Activated naive CD4-positive, alpha-beta T cell treated with Interleukin-2 at 50 U/mL for 16 hours (primary cell): Measurements from ENCODE around the gene DSCAML1.

Source experiments
- DNase-seq: peaks from one replicate; pipeline ENCODE4 v3.0.0-alpha.2; 2020

Gene DSCAML1

DNA sequence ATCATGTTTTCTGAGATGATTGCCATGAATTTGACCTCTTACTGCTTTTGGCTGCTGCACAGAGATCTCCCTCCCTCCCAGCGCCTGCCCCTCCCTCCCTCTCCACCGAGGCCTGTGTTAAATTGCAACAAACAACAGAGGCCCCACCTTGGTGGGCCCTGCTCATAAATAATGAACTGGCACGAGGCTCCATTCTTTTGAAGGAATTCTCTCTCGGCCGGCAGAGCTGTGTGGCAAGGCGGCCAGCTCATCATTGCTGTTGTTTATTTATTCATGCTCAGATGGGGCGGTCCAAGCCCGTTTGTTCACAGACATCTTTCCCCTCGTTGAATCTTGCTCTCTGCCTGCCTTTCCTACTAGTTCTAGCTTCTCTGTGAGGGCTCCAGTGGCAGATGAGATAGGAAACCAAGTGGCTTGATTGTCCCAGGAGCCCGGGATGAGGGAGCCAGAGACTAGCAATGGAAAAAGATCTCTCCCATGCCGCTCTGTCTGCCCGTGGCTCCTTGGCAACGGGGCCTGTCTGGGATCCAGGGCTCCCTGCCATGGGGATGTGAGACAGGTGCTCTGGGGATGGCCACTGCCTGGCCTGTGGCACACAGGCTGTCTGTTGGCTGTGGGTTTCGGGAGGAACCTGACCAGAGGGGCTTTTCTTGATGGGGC lies 192.6 kb downstream of the DSCAML1 start:
- DNase-seq, result no peak

- no peak for DNase-seq
These were observed 193.1 kb downstream of the DSCAML1 start for GRCh38 chr11:117603932-117604331.

GRCh38 chr11:117601006-117601708 lies 195.9 kb downstream of the DSCAML1 start:
- no peak for DNase-seq

- DNase-seq, result no peak
These were observed 196.7 kb downstream of the DSCAML1 start for GRCh38 chr11:117600234-117600783.

DNA sequence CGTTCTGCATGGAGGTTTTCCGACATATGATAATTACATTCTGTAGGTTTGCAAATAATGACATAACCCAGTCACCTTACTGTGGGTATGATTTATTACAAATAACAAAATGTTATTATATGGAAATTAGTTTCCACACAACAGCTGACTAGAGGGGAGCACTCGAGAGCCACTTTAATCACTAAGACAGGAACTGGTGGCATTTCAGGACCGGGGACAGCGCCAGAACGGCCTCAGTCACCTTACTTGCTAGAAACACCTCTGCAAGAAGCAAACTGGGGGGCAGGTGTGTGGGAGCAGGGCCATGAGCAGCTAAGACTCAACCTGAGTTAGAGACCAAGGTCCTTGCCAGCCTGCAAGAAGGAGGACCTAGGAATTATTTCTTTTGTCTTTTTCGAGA lies 199.9 kb downstream of the DSCAML1 start:
- peak; percentile 29 for DNase-seq

- no peak for DNase-seq
These were observed 201.6 kb downstream of the DSCAML1 start for GRCh38 chr11:117595440-117595839.

DNA sequence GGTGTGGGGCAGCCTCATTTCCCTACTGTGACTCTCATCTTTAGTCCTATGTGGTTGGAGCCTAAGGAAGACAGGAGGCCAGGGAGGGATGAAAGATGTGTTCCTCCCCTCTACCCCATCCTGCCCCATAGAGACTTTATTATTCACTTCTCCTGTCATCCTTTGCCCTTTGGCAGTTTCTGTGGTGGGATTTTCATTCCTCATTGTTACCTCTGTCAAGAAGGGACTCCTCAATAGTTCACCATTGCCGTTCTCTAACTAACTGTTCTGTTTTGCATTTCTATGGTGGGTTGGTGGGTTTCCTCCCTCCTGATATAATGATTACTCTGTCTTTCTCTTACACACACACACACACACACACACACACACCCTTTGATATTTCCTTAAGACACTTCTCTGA lies 202.3 kb downstream of the DSCAML1 start:
- DNase-seq, result no peak

GRCh38 chr11:117593065-117593464 lies 204.0 kb downstream of the DSCAML1 start:
- DNase-seq, result no peak

GRCh38 chr11:117591316-117592039 lies 205.5 kb downstream of the DSCAML1 start:
- DNase-seq, result no peak

DNA sequence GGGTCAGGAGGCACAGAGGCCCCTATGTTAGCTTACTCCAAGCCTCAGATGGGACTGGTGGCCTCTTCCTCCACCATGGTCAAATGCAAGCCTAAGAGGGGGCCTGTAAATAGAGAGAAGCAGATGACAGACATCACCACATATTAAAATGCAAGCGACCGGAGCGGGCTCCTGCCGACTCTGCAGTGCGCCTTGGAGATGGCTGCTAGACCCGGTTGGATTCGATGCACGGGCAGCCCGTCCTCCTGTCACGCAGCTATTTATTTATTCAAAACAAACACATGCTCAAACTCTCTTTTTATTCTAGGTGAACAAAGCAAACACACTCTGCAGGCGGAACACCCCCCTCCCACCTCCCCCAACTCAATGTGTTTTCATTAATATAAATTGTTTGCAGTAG lies 208.0 kb downstream of the DSCAML1 start:
- DNase-seq, result no peak

DNA sequence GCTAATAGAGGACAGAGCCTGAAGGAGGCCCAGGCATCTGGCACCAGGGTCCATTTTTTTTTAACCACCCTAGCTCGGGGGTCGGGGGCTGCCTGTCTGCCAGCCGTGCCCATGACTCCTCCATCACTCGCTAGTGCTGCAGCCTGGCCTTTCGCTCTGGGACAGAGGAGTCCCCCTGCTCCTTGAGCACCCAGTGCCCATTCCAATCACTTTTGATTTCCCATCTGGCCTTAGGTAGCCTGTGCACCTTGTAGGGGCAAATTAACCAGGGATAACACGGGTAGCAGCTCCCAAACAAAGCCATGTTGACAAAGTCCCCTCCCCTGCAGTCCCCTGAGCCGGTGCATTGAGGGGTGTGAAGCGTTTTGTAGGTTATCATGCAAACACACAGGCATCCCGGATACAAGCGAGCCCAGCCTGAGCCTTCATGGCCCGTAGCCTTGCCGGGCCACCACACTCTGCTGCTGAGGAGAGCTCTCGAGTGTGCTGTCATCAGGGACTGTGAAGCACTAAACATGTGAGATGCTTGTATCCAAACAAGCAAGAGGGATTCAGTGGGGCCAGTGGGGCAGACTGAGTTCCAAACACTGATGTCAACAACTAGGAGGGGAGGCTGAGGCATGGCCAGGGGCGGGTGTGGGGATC lies 208.7 kb downstream of the DSCAML1 start:
- DNase-seq, result no peak

- no peak for DNase-seq
These were observed 209.6 kb downstream of the DSCAML1 start for GRCh38 chr11:117587416-117587815.

DNA sequence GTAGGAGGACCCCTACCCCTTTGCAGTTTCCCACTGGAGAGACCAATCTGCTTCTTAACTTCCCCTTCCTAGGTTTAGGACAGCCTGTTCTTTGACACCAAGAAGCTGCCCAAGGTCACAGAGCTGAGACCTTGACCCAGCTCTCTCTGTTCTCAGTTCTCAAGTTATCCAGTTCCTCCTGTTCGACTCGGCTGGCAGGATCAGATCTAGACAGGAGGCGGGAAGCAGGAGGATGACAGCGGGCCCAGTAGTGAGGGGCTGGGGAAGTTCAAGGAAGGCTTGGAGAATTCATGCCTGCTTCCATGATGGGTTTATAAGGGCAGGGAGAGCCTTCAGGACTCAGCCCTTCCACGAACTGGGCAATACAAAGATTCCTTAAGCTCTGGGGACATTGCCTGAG lies 210.6 kb downstream of the DSCAML1 start:
- no peak for DNase-seq

DNA sequence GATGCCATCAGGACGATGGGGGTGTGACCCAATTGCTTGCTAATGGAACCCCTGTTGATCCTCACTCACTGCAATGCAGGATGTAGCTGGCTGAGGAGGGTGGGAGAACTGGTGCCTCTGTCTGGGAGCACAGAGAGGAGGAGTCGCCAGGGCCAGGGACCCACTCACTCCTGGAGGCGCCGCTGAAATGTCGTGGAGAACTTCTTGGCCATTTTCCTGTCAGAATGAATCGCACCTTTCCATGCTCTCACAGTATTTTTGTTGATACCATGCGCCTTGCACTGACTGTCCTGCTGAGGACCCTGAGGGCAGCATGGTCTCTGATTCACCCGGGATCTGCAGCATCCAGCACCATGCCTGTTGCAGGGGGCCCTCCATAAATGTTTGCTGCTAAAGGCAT lies 211.4 kb downstream of the DSCAML1 start:
- no peak for DNase-seq

GRCh38 chr11:117584056-117584830 lies 212.8 kb downstream of the DSCAML1 start:
- no peak for DNase-seq

GRCh38 chr11:117583063-117583801 lies 213.8 kb downstream of the DSCAML1 start:
- DNase-seq, result no peak

DNA sequence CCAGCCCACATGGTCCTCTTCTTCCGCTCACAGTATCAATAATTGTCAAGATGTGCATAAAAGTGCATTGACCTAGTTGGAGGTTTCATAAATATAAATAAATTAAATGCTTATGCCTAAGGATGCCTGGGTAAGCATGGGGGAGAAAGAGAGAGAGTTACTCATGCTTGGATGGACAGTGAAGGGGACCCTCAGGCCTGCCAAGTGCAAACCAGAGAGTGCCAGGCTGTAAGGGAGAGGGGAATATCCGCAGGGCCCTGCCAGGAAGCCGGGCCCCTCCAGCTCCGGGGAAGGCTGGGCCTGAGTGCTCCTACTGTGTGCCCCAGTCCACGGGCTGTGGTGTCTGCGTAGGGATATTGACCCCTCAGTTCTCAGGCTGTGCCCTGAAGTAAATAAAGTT lies 214.6 kb downstream of the DSCAML1 start:
- DNase-seq, result no peak

DNA sequence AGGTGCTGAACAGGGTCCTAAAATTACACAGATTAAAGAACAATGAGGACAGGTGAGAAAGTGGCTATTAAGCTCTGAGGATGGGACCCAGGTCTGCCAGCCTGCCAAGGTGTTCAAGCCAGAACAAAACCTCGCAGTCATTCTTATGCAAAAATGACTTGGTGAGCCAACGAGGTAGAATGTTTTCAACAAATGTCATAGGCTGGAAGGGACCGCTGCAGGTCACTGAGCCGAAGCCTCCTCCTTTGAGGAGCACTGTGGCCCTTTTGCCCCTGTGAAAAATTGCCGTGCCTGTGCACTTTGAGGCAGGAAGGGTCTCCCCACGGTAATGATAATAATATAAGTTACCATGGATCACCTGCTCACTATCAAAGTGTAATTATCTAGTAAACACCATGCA lies 216.2 kb downstream of the DSCAML1 start:
- DNase-seq, result no peak

DNA sequence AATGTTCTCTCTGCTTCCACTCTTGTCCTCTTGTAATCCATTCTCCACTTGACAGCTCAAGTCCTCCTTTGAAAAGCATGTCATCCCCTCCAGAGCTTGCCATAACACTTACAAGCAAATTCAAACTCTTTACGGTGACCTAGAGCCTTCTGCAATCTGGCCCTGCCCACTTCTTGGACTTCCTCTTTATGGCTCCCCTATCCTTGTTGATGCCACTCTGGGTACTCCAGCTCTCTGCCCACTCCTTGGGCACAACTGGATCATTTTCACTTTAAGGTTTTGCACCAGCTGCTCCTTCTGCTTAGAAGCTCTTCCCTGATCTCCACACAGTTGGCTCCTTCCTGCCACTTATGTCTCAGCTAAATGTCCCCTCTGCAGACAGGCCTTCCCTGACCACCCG lies 217.9 kb downstream of the DSCAML1 start:
- no peak for DNase-seq

- DNase-seq, result no peak
These were observed 221.2 kb downstream of the DSCAML1 start for GRCh38 chr11:117575856-117576255.

DNA sequence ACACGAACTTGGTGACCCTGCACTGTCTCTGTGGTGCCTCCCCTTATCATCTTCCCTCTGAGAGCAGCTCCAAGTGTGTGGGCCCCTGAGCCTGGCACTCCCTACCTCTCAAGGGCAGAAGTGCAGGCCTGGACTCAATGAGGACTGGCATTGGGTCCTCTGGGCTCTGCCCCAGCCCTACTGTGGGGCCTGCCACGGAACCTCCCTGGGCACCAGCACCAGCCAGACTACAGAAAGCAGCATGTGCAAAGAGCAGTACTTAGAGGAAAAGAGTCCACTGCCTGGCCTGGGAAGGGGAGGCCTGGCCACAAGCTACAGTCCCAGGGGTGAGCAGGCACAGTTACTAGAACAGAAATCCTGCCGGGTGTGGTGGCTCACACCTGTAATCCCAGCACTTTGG lies 222.5 kb downstream of the DSCAML1 start:
- DNase-seq, result no peak

DNA sequence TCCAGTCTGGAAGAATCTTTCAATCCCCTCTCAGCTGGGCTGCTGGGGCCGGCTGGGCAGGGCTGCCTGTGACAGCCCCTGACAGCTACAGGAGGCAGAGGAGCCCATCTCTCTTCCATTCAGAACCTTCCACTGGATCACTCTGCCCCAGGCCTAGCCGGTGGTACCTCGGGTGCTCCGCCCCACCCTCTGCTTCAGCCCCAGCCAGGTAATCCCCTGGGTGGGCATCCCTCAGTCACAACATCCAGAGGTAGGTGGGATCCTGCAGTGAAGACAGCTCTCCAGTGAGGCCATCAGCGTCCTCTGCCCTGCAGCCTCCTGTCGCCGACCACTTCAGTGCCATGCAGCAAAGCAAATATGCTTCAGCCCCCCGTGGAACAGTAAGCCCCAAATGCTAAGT lies 223.7 kb downstream of the DSCAML1 start:
- DNase-seq, result no peak
